Caco-2 (cell line): Measurements from ENCODE around the gene LRP5. TPM values are rescaled to one million over a fixed set of nuclear protein-coding genes. Genes with fewer than 3 reads are reported as not detected.
A peak's percentile ranks its signal among the peaks of the same experiment; 100 is the strongest.
"Not testable (repeated sequence)": the region's sequence is repeated elsewhere in the genome, so short reads cannot be mapped to it uniquely, and the experiment has no call there.

ENCODE experiments used
- BruUV-seq: library from RNA; stranded (reverse); fragments of 400-500 nt; replicated peaks from 2 replicates; lab custom pipeline; 2021; lab: Mats Ljungman, UMichigan
- CTCF ChIA-PET: fragments of 300-600 bp; sonication (Branson Sonifier 250); formaldehyde crosslinking; loops from one replicate; lab custom pipeline; 2022; ENCODE audit warnings: antibody characterized with exemption; lab: Charles Lee
- POLR2A ChIA-PET: fragments of 300-600 bp; sonication (Branson Sonifier 250); formaldehyde crosslinking; loops from one replicate; lab custom pipeline; 2022; ENCODE audit warnings: antibody characterized with exemption; lab: Charles Lee
- DNase-seq, 2 experiments: peaks; one replicate each; pipeline versions ENCODE4 v3.0.0 to v3.0.0-alpha.2; 2020 to 2022
- H3K27me3 ChIP-seq: replicated peaks from 2 replicates; pipeline ENCODE4 v1.6.0; 2011; ENCODE audit warnings: low read length; ENCODE audit not compliant: control insufficient read depth, insufficient read depth
- H3K36me3 ChIP-seq: 2 replicates; pipeline ENCODE4 v1.5.1; 2011; ENCODE audit warnings: low read length; ENCODE audit not compliant: control insufficient read depth, insufficient read depth
- H3K4me1 ChIP-seq: fragments of 250-450 bp; sonication (Bioruptor Pico); 2 replicates; pipeline ENCODE4 v1.5.1; 2020; ENCODE audit warnings: mild to moderate bottlenecking
- H3K4me3 ChIP-seq: 2 replicates; pipeline ENCODE4 v1.5.1; 2011; ENCODE audit warnings: low read depth, mild to moderate bottlenecking, control low read depth, low read length
- H3K9me3 ChIP-seq: fragments of 250-450 bp; sonication (Bioruptor Pico); 2 replicates; pipeline ENCODE4 v1.5.1; 2020; ENCODE audit warnings: mild to moderate bottlenecking, moderate library complexity
- H3K27ac Mint-ChIP-seq: one replicate; pipeline ENCODE4 v1.8.0; 2022; ENCODE audit warnings: mixed read lengths; ENCODE audit not compliant: unreplicated experiment
- H3K27me3 Mint-ChIP-seq: one replicate; pipeline ENCODE4 v1.8.0; 2022; ENCODE audit warnings: mixed read lengths; ENCODE audit not compliant: insufficient read depth, unreplicated experiment
- H3K36me3 Mint-ChIP-seq: one replicate; pipeline ENCODE4 v1.8.0; 2022; ENCODE audit warnings: mild to moderate bottlenecking, mixed read lengths; ENCODE audit not compliant: insufficient read depth, unreplicated experiment
- H3K4me1 Mint-ChIP-seq: one replicate; pipeline ENCODE4 v1.8.0; 2022; ENCODE audit warnings: low read depth, mixed read lengths; ENCODE audit not compliant: unreplicated experiment
- H3K4me3 Mint-ChIP-seq: one replicate; pipeline ENCODE4 v1.8.0; 2022; ENCODE audit warnings: mild to moderate bottlenecking, moderate library complexity, mixed read lengths; ENCODE audit not compliant: unreplicated experiment
- H3K9me3 Mint-ChIP-seq: one replicate; pipeline ENCODE4 v1.8.0; 2022; ENCODE audit warnings: mixed read lengths; ENCODE audit not compliant: unreplicated experiment
- intact Hi-C: fragments of 100-400 bp; cut with micrococcal nuclease; formaldehyde crosslinking; loops from one replicate; pipeline ENCODE4 v1.10.0; 2022; ENCODE audit not compliant: unreplicated experiment
- total RNA-seq: library from RNA; stranded (reverse); gene quantifications from 2 replicates; pipeline ENCODE4 v1.2.3, GENCODE V29; 2022
- TF ChIP-seq, protein P1 (sequence below), 2 experiments: fragments of 200-600 bp in 1 of 2; IDR thresholded peaks; 1 replicate in 1 of 2; 2 replicates in 1 of 2; pipeline versions ENCODE4 v1.5.1 to v1.8.0; 2011 to 2022; ENCODE audit warnings: antibody characterized with exemption in 1 of 2, control low read depth in 1 of 2, inconsistent platforms in 1 of 2, low read depth in 1 of 2, low read length in 1 of 2, mild to moderate bottlenecking in 1 of 2, moderate library complexity in 1 of 2; ENCODE audit not compliant: insufficient read depth in 1 of 2, severe bottlenecking in 1 of 2, unreplicated experiment in 1 of 2

The LRP5 gene
- total RNA-seq, 1 experiment from 2014 or later: 94.3 TPM

DNA sequence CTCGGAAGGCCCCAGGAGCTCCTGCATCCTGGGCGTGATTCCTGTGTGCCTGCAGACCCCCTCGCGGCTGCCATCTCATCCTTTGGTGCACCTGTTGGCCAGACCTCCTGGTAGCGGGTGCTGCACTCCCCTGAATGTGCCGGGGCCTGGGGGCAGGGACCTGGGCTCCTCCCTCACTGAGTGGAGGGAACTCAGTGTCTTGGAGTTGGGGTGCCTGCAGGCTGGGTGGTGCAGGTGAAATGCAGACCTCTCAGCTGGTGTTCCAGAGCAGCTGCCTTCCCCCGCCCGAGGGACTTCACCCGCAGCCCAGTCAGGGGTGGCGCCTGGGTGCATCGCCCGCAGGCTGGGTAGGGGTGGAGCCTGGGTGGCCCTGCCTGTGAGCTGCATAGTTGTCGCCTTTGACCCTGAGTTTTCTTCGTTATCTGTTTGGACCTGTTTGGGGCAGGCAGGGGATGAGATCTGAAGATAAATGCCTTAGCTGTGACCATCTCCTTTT is 31.4 kb downstream of the LRP5 start:
- Histone ChIP-seq H3K27me3 (no peaks in the 10 kb centered on the region), H3K4me3 (no peak overlapping the region), H3K4me1 (peaks cover 66% of the 10 kb centered on the region), H3K9me3 (0 out of 2 replicates have a peak, but pooled peaks cover 4% of the 10 kb centered on the region), H3K36me3 (no peaks in the 10 kb centered on the region; the same call in 1 of the 2 replicates)
- Mint-ChIP-seq H3K4me1 (peaks cover 63% of the 10 kb centered on the region), H3K4me3 (peak overlapping the region; percentile 39), H3K36me3 (peaks cover 46% of the 10 kb centered on the region), H3K27me3 (no peaks in the 10 kb centered on the region), H3K27ac (peak overlapping the region; percentile 90), H3K9me3 (no peaks in the 10 kb centered on the region)
- no TSS peak for BruUV-seq
- CTCF ChIA-PET: interaction anchor here (0.5 to 3.1 kb wide), 5 partner anchors 36 to 688 kb away, joined by 3 to 35 read pairs (median 8); no protein-coding TSS in a partner anchor
- peak; percentile 73 to 84 for DNase-seq
- intact Hi-C loops: loop anchor here (2.0 kb wide), 2 partner anchors 45 to 73 kb away; partner anchors contain the start of gene C11orf24
- TF ChIP-seq, protein P1, sequence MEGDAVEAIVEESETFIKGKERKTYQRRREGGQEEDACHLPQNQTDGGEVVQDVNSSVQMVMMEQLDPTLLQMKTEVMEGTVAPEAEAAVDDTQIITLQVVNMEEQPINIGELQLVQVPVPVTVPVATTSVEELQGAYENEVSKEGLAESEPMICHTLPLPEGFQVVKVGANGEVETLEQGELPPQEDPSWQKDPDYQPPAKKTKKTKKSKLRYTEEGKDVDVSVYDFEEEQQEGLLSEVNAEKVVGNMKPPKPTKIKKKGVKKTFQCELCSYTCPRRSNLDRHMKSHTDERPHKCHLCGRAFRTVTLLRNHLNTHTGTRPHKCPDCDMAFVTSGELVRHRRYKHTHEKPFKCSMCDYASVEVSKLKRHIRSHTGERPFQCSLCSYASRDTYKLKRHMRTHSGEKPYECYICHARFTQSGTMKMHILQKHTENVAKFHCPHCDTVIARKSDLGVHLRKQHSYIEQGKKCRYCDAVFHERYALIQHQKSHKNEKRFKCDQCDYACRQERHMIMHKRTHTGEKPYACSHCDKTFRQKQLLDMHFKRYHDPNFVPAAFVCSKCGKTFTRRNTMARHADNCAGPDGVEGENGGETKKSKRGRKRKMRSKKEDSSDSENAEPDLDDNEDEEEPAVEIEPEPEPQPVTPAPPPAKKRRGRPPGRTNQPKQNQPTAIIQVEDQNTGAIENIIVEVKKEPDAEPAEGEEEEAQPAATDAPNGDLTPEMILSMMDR (IDR thresholded peaks at IDR 0.05; ENCODE audit: insufficient read depth in 1 of 2, low read depth in 1 of 2, low read length in 1 of 2, severe bottlenecking in 1 of 2, unreplicated experiment in 1 of 2): no peak
- POLR2A ChIA-PET: interaction anchor here (0.6 to 2.2 kb wide), 3 partner anchors 30 to 210 kb away, joined by 3 to 17 read pairs (median 11); partner anchors contain the start of gene PPP6R3

DNA sequence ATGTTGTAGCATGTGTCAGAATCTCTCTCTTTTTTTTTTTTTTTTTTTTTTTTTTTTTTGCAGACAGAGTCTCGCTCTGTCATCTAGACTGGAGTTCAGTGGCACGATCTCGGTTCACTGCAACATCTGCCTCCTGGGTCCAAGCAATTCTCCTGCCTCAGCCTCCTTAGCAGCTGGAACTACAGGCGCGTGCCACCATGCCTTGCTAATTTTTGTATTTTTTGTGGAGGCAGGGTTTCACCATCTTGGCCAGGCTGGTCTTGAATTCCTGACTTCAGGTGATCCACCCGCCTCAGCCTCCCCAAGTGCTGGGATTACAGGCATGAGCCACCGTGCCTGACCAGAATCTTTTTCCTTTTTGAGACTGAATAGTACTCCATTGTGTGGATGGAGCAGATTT is 32.4 kb downstream of the LRP5 start:
- CTCF ChIA-PET, BruUV-seq, H3K4me3 ChIP-seq, H3K36me3 ChIP-seq, H3K9me3 ChIP-seq, H3K9me3 Mint-ChIP-seq, intact Hi-C loops, POLR2A ChIA-PET, DNase-seq, H3K27me3 ChIP-seq, H3K27me3 Mint-ChIP-seq: not testable (repeated sequence)
- H3K36me3 Mint-ChIP-seq: peaks cover 38% of the 10 kb centered on the region
- H3K4me3 Mint-ChIP-seq: peak overlapping the region; percentile 39
- H3K27ac Mint-ChIP-seq: peak overlapping the region; percentile 90
- peaks cover 63% of the 10 kb centered on the region for H3K4me1 ChIP-seq
- peaks cover 58% of the 10 kb centered on the region for H3K4me1 Mint-ChIP-seq

DNA sequence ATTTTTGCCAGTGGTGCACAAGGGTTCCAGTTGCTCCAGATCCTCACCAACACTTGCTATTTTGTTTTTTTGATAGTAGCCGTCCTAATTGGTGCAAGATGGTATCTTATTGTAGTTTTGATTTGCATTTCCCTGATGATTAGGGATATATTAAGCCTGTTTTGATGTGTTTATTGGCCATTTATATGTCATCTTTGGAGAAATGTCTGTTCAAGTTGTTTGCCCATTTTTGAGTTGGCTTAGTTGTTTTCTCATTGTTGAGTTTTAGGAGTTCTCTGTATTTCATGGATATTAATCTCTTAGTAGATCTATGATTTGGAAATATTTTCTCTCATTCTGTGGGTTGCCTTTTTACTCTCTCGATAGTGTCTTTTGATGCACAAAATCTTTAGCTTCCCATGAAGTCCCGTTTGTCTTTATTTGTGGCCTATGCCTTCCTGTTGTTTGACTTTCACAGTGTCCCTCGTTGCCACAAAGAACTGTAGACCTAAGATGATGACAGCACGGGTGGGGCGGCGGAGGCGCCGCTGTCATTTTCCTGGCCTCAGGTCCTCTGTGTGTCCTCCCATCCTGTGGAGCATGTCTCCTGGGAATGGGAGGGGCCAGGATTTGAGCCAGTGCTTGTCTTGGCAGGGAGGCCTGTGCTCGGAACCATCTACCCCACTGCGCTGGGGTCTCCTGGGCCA is 33.5 kb downstream of the LRP5 start:
- TF ChIP-seq, protein P1 (IDR thresholded peaks at IDR 0.05; ENCODE audit: insufficient read depth in 1 of 2, low read depth in 1 of 2, low read length in 1 of 2, severe bottlenecking in 1 of 2, unreplicated experiment in 1 of 2): no peak
- Histone ChIP-seq H3K27me3 (no peaks in the 10 kb centered on the region), H3K4me1 (peaks cover 53% of the 10 kb centered on the region), H3K36me3 (peaks cover 1% of the 10 kb centered on the region; the same call in 1 of the 2 replicates), H3K4me3 (no peak overlapping the region), H3K9me3 (0 out of 2 replicates have a peak, but pooled peaks cover 4% of the 10 kb centered on the region)
- peaks cover 38% of the 10 kb centered on the region for H3K36me3 Mint-ChIP-seq
- no peaks in the 10 kb centered on the region for H3K27me3 Mint-ChIP-seq
- CTCF ChIA-PET: no interaction called here
- H3K4me1 Mint-ChIP-seq: peaks cover 51% of the 10 kb centered on the region
- POLR2A ChIA-PET: no interaction called here
- no peak overlapping the region for H3K27ac Mint-ChIP-seq
- intact Hi-C loops: no loop called here
- BruUV-seq: no TSS peak
- no peak for DNase-seq
- H3K9me3 Mint-ChIP-seq: no peaks in the 10 kb centered on the region
- H3K4me3 Mint-ChIP-seq: no peak overlapping the region
